Motor neuron (in vitro differentiated cells): ENCODE measurements around the gene FBXO31. TPM values are rescaled to one million over a fixed set of nuclear protein-coding genes. Genes with fewer than 3 reads are reported as not detected.

ENCODE experiments used
- ATAC-seq, 8 experiments: fragments of 200-7000 bp; cut with Tn5 transposase; replicated peaks in 6 of 8; 2 replicates each; pipeline ENCODE4 v1.8.0; 2021; ENCODE audit warnings: mild to moderate bottlenecking in 8 of 8, moderate library complexity in 8 of 8
- H3K27ac ChIP-seq, 2 donors: fragments of 250-450 bp; sonication (Bioruptor Pico); 2 replicates each; pipeline ENCODE4 v1.9.0; 2021; ENCODE audit warnings: antibody characterized with exemption in 2 of 2, mild to moderate bottlenecking in 2 of 2, moderate library complexity in 1 of 2
- H3K4me1 ChIP-seq, 2 donors: fragments of 250-450 bp; sonication (Bioruptor Pico); replicated peaks in 1 of 2; 2 replicates each; pipeline ENCODE4 v1.6.1; 2021; ENCODE audit warnings: antibody characterized with exemption in 2 of 2, mild to moderate bottlenecking in 2 of 2, moderate library complexity in 1 of 2
- H3K4me3 ChIP-seq, 5 donors: fragments of 250-450 bp; sonication (Bioruptor Pico); 2 replicates each; pipeline ENCODE4 v1.9.0; 2021; ENCODE audit warnings: antibody characterized with exemption in 5 of 5, mild to moderate bottlenecking in 5 of 5, moderate library complexity in 4 of 5
- WGBS, 10 experiments: fragments of 450-650 bp; shearing (Covaris generic); methylation state at CpG; one replicate each; pipeline ENCODE4 v1.0.0; 2022; 5-methylcytosine and 5-hydroxymethylcytosine counted together
- in situ Hi-C, 9 experiments: fragments of 400-800 bp; cut with MboI; loops; one replicate each; pipeline ENCODE4 v1.15.0; 2021; ENCODE audit warnings: low sequenced_read_pairs in 9 of 9, low pct_unique_long_range_greater_than_20kb in 2 of 9; ENCODE audit not compliant: unreplicated experiment in 9 of 9
- total RNA-seq, 8 experiments: library from RNA; unstranded; fragments of 300-600 nt; gene quantifications; 2 replicates each; pipeline versions ENCODE4 v1.2.3 to v1.2.4, GENCODE V29; 2022

FBXO31 gene
- total RNA-seq, 8 experiments from 2014 or later, result 12.2 to 23.2 (median 18.0) TPM

DNA sequence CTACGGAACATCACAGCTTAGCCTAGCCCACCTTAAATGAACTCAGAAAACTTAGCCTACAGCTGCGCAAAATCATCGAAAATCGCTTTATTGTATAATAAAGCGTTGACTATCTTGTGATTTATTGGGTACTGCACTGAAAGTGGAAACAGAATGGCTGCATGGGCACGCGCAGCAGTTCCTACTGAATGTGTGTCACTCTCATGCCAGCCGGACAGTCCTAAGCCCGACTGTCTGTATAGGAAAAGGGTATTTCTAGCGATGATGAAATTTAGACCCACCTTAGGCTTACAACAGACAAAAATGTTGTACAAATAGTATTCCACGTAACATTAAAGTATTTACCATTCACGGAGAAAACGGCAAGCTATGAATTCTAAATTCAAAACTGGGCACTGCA, 9.3 kb downstream of the FBXO31 start:
- H3K4me3 ChIP-seq, result no peak overlapping the region
- H3K4me1 ChIP-seq, result peaks cover 0 to 10% of the 10 kb centered on the region in 2 donors
- in situ Hi-C loops, result no loop called here
- ATAC-seq, result no peak
- 80 to 100% (median 96%) methylated on average over 2 to 13 of the region's 13 CpGs for WGBS, 10 experiments
- no peak overlapping the region for H3K27ac ChIP-seq

DNA sequence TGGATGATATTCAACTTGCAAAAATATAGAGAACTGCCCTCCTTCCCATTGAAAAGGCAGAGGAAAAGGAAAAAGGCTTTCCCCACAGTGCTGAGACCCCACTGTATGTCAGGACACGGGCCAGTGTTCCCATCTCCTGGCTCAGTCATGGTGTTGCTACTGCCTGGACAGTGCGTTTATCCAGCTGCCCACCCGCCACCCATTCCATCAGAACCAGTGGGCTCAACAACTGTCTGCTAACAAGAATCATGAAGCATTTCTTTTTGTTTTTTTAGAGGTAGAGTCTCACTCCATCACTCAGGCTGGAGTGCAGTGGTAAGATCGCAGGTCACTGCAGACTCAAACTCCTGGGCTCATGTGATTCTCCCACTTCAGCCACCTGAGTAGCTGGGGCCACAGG, 11.3 kb downstream of the FBXO31 start:
- no peak overlapping the region for H3K27ac ChIP-seq
- in situ Hi-C loops, result no loop called here
- ATAC-seq, result no peak
- H3K4me3 ChIP-seq, result no peak overlapping the region
- WGBS, 10 experiments, result 40 to 100% (median 92%) methylated on average over 1 to 4 of the region's 4 CpGs; no CpG with 5 or more reads in 4 of the 10 experiments
- H3K4me1 ChIP-seq, result peaks cover 13 to 25% of the 10 kb centered on the region in 2 donors

DNA sequence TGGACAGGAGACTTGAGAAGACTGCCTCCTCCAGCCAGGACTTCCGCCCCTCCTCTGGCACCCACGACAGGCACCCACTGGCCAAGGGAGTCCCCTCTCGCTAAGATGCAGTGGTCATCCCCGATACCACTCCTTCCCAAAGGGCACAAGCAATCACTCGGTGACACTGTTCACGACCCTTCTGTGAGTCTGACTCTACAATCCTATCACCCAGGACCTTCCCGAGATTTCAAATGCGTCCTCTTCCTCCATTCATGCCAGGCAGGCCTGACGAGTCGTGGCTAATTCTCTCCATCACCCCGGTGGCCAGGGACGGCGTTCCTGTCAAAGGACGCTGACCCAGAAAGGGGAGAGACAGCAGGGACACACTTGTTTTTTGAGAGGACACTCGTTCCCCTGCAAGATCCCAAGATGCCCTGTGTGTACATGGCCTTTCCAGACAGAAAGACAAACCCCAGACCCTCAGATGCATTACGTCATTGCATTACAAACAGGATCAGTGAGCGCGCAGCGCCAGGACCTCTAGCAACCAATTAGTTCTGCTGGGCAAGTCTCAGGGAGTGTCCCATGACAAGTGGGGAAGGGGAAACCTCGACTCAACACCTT, 12.2 kb downstream of the FBXO31 start:
- Histone ChIP-seq H3K4me1 (peaks cover 13 to 29% of the 10 kb centered on the region in 2 donors), H3K27ac (no peak overlapping the region), H3K4me3 (no peak overlapping the region)
- WGBS, 10 experiments, result 39 to 91% (median 79%) methylated on average over 1 to 9 of the region's 20 CpGs; no CpG with 5 or more reads in 2 of the 10 experiments
- in situ Hi-C loops, result no loop called here
- ATAC-seq, result peak in 4 of 8 experiments; percentile 44 to 65 (median 55)

DNA sequence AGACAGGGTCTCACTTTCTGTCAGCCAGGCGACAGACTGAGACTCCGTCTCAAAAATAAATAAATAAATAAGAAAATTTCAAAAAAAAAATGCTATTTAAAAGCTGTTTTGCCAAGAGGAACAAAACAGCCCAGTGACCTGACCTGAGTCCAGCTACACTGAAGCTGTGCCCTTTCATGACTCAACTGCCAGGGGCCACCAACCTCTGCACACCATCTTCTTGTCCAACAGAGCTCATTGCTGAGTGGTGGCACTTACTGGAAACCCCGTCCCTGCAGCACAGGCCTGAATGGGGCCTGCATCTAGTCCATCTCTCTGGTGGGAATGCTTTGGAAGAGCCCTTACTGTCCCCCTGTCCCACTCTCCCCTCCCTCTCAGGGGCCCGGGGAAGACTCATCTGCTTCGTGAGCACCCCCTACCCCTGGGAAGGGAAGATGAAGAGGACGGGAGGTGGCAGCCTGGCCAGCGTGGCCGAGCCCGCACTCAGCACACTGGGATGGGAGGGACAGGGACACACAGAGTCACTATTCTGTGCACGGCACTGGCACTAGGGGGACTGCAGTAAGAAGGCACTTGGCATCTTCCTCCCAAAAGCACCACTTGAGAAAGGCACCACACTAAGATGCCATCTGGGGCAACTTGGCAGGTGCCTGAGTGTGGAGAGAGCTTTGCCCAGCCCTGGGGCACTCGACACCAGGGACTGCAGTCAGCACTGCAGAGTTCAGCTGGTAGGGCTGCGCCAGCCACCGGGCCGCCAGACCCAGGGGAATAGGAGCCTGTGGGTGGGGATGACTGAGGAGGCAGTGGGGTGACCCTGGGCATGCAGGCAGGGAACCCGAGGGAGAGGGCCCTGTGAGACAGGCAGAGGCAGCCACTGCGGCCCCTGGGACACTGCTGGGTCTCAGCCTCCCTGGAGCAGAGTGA, 13.5 kb downstream of the FBXO31 start:
- no peak overlapping the region for H3K27ac ChIP-seq
- WGBS, 10 experiments, result 66 to 100% (median 92%) methylated on average over 2 to 6 of the region's 16 CpGs; no CpG with 5 or more reads in 1 of the 10 experiments
- H3K4me1 ChIP-seq, result peaks cover 13 to 29% of the 10 kb centered on the region in 2 donors
- in situ Hi-C loops, result no loop called here
- no peak overlapping the region for H3K4me3 ChIP-seq
- ATAC-seq, result peak in 2 of 8 experiments; percentile 13 to 18

DNA sequence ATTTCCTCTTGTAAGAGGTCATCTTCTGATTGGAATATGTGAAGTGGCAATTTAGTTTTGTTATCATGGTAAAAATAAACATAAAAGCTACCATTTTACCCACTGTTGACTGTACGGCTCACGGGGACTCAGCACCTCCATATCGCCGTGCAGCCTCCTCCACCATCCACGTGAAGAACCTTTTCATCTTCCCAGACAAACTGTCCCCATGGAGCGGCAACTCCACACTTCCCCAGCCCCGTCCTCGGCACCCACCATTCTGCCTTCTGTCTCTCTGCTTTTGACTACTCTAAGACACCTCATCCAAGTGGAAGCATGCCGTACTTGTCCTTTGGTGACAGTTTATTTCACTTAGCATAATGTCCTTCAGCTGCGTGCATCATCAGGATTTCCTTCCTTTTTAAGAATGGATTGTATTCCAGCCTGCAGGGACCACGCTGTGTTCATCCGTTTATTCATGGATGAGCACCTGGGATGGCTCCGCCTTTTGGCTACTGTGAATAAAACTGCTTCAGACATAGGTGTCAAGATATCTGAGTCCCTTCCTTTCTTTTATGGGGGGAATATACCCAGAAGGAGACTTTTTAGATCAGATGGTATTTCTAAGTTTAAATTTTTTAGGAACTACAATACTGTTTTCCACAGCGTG, 14.3 kb downstream of the FBXO31 start:
- Histone ChIP-seq H3K4me3 (no peak overlapping the region), H3K27ac (no peak overlapping the region), H3K4me1 (peaks cover 15 to 31% of the 10 kb centered on the region in 2 donors)
- in situ Hi-C loops, result no loop called here
- no peak for ATAC-seq
- 79 to 100% (median 91%) methylated on average over 2 to 12 of the region's 14 CpGs for whole genome bisulfite sequencing, 10 experiments

DNA sequence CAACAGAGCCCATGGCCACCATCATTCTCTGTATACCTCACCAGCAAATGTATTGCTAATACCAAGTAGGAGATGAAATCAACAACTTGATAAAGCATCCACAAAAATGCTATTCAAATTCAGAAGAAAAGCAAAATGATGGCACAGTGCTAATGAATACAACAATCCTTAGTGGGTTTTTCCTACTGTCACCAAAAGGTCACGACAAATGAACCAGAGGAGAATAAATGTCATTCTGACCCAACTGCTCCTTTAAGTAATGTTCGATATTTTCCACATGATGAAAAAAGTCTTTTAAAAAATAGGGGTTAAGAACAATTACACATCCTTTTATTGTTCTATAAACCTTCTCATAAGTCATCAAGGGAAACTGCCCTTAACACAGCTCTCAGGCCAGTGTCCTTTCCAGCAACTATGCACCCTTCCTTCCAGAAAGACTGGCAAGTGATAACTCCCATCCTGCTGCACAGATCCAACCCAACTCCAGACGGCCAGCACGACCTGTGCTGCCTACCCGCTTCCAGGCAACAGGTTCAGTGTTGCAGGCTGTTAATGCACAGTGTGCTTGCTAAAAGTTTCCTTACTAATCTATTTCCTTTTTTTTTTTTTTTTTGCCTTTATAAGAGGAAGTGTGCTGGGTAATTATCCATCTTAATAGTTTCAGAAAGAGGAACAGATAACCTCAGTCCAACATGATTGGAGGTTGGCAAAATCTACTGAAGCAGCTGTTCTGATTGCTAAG, 15.4 kb downstream of the FBXO31 start:
- peak overlapping the region in 1 of 2 donors; percentile 58 for H3K27ac ChIP-seq
- no peak overlapping the region for H3K4me3 ChIP-seq
- peaks cover 26 to 40% of the 10 kb centered on the region in 2 donors for H3K4me1 ChIP-seq
- ATAC-seq, result no peak
- in situ Hi-C loops, result no loop called here
- 66 to 91% (median 85%) methylated on average over 2 to 5 of the region's 5 CpGs; no CpG with 5 or more reads in 1 of the 10 experiments for WGBS, 10 experiments

DNA sequence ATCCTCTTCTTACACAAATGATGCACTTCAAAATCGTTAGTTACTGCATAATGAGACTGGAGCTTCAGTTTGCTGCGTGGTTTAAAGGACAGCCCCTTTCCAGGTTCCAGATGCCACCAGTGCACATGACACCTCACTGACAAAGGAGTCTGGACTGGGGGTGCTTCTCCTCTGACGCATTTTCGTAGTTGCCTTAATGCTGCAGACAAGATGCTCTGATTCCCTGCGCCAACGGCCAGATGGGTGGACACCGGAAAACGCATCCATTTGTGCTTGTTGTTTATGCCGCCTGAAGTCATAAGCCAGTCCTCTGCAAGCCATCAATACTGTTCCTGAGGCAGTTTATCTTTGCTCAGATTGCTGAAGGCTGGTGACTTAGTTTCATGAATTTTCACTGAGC, 16.0 kb downstream of the FBXO31 start:
- Histone ChIP-seq H3K27ac (peak overlapping the region in 1 of 2 donors; percentile 58), H3K4me1 (peaks cover 26 to 40% of the 10 kb centered on the region in 2 donors), H3K4me3 (no peak overlapping the region)
- in situ Hi-C loops, result no loop called here
- ATAC-seq, result peak in 4 of 8 experiments; percentile 17 to 64 (median 50)
- WGBS, 10 experiments, result 52 to 100% (median 79%) methylated on average over 1 to 7 of the region's 9 CpGs; no CpG with 5 or more reads in 3 of the 10 experiments

DNA sequence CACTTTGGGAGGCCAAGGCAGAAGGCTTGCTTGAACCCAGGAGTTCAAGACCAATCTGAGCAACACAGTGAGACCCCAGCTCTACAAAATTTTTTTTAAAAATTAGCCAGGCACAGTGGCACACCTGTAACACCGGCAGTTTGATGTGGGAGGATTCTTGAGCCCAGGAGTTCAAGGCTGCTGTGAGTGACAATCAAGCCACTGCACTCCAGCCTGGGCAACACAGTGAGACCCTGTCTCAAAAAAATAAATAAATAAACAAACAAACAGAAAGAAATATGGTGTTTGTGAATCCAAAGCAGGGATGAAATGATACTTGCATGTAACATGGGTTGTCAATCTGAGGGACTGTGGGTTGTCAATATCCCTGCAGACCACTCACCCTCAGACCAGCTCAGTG, 16.6 kb downstream of the FBXO31 start:
- in situ Hi-C loops, result no loop called here
- Histone ChIP-seq H3K4me3 (no peak overlapping the region), H3K4me1 (peaks cover 26 to 40% of the 10 kb centered on the region in 2 donors), H3K27ac (peak overlapping the region in 1 of 2 donors; percentile 58)
- ATAC-seq, result no peak
- WGBS, 10 experiments, result 83 to 100% (median 100%) methylated on average over 1 of the region's 1 CpG; no CpG with 5 or more reads in 7 of the 10 experiments

DNA sequence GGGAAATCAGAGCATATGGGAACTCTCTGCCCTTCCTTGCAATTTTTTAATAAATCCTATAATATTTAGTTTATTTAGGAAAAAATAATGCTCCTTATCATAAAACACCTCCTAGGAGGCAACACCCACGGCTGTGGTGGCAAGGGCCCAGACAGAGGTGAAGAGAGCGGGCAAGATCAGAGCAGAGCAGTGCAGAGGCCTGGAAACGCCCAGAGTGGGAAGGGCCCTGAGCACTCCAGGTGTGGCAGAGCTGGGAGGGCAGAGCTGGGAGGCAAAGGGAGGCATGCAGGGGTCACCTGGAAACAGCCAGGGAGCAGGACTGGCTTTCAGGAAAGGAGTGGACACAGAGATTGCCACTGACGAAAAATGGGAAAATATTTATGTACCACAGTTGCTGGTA, 17.3 kb downstream of the FBXO31 start:
- in situ Hi-C loops, result no loop called here
- Histone ChIP-seq H3K4me3 (no peak overlapping the region), H3K4me1 (peaks cover 26 to 34% of the 10 kb centered on the region in 2 donors), H3K27ac (no peak overlapping the region)
- WGBS, 10 experiments, result 73 to 100% (median 92%) methylated on average over 1 to 3 of the region's 4 CpGs; no CpG with 5 or more reads in 5 of the 10 experiments
- no peak for ATAC-seq

DNA sequence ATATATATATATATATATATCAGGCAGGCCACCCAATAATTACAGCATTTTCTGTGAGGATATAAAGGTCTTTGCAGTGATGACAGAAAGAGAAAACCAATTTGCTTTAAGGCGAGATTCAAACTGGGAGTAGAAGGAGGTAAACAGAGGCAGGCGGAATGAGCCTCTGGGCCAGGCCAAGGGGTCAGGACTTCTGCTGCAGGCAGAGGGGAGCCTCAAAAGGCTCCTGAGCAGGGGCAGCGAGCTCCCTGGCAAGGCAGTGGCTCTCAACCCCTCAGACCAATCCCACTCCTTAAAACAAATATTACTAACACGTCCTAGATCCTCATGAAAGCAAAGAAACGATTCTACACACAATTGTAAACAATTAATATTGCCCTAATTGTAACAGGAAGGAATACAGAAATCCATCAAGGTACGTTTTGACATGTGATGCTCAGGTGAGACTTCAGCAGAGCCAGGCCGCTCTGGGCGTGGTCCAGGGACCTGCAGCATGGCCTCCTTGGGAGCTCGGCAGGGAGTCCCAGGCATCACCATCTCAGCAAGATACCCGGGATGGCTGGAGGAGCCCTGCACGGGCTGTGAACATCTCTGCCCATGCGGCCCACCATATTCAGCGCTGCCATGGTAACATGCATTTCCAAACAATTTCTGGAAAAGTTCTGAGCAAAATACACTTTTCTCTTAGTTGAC, 18.4 kb downstream of the FBXO31 start:
- Histone ChIP-seq H3K4me1 (peaks cover 26 to 33% of the 10 kb centered on the region in 2 donors), H3K27ac (no peak overlapping the region), H3K4me3 (no peak overlapping the region)
- 76 to 100% (median 93%) methylated on average over 2 to 8 of the region's 13 CpGs; no CpG with 5 or more reads in 4 of the 10 experiments for WGBS, 10 experiments
- no peak for ATAC-seq
- in situ Hi-C loops, result no loop called here

DNA sequence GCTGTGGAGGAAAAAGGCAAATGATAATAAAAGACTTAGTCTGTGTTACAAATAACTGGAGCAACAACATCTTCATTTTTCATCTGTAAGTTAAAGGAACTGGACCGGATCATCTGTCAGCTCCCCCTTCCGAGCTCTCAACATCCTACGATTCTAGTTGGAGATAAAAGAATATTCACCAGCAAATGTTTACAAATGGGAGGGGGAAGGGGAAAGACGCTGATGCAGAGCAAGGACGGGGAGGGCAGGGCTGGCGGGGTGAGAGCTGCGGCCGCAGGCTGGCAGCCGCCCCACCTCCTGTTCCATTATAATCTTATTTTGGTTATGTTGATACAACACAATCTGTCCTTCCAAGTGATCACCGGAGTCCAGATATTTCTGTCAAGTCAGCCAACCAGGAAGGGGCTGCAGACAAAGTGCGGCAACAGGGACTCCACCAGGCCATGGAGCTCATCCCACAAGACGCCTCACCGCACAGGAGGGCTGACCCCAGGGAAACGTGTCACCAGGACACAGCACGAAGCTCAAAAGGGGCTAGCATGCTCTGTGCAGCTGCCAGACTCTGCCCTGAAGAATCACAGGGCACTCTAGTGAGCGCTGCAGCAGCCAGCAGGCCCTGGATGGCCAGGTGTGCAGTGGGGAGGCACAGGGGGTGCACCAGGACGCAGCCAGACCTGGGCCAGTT, 19.7 kb downstream of the FBXO31 start:
- Histone ChIP-seq H3K4me1 (peaks cover 26 to 28% of the 10 kb centered on the region in 2 donors), H3K27ac (peak overlapping the region; percentile 29 to 62), H3K4me3 (no peak overlapping the region)
- in situ Hi-C loops, result no loop called here
- peak in 7 of 8 experiments; percentile 27 to 86 (median 73) for ATAC-seq
- 10 to 63% (median 55%) methylated on average over 2 to 6 of the region's 17 CpGs; no CpG with 5 or more reads in 4 of the 10 experiments for WGBS, 10 experiments
